BE2C (cell line): ENCODE data around the gene CABP7.

Experiments used
- DNase-seq: peaks from one replicate; pipeline ENCODE4 v3.0.0-alpha.2; 2020
- H3K27me3 ChIP-seq: fragments of 250-450 bp; sonication (Bioruptor Pico); 2 replicates; pipeline ENCODE4 v1.5.1; 2020; ENCODE audit warnings: mild to moderate bottlenecking
- H3K36me3 ChIP-seq: fragments of 250-450 bp; sonication (Bioruptor Pico); 2 replicates; pipeline ENCODE4 v1.5.1; 2020; ENCODE audit warnings: mild to moderate bottlenecking
- H3K4me1 ChIP-seq: fragments of 250-450 bp; sonication (Bioruptor Pico); 2 replicates; pipeline ENCODE4 v1.5.1; 2020
- H3K4me3 ChIP-seq: 2 replicates; pipeline ENCODE4 v1.5.1; 2011; ENCODE audit warnings: low read depth, low read length
- H3K9me3 ChIP-seq: fragments of 250-450 bp; sonication (Bioruptor Pico); 2 replicates; pipeline ENCODE4 v1.5.1; 2020
- CTCF ChIP-seq: IDR thresholded peaks from 2 replicates; pipeline ENCODE4 v1.5.1; 2012; ENCODE audit warnings: mild to moderate bottlenecking, low read depth, low read length

CABP7 gene

DNA sequence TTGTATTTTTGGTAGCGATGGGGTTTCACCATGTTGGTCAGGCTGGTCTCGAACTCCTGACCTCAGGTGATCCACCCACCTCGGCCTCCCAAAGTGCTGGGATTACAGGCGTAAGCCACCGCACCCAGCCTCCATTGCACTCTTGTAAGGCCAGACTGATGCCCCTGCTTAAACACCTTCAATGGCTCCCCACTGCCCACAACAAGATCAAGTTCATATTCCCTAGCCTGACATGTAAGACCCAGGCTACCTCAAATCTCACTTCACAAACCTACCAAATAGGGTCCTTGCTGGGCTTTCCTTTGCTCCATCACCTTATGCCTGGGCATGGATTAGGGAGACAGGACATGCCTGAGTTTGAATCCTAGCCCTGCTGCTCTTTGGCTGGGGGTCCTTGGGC is 60.4 kb downstream of the CABP7 start:
- TF ChIP-seq CTCF = no peak
- H3K4me3 ChIP-seq = no peak overlapping the region
- no peaks in the 10 kb centered on the region; the same call in 1 of the 2 replicates for H3K4me1 ChIP-seq
- H3K9me3 ChIP-seq = no peaks in the 10 kb centered on the region
- no peaks in the 10 kb centered on the region for H3K27me3 ChIP-seq
- H3K36me3 ChIP-seq = no peaks in the 10 kb centered on the region
- no peak for DNase-seq

GRCh38 chr22:29780748-29781676 is 61.2 kb downstream of the CABP7 start:
- no peak for TF ChIP-seq CTCF
- Histone ChIP-seq H3K4me3 (no peak overlapping the region), H3K27me3 (no peaks in the 10 kb centered on the region), H3K4me1 (no peaks in the 10 kb centered on the region; the same call in 1 of the 2 replicates), H3K36me3 (no peaks in the 10 kb centered on the region), H3K9me3 (no peaks in the 10 kb centered on the region)
- DNase-seq = no peak
